GM11168 (cell line): ENCODE measurements around the gene TGFBR3L.
"Not testable (repeated sequence)": the region's sequence is repeated elsewhere in the genome, so short reads cannot be mapped to it uniquely, and the experiment has no call there.

Experiments
- in situ Hi-C: fragments of 300-500 bp; cut with MboI; formaldehyde crosslinking; loops from one replicate; pipeline ENCODE4 v1.12.0; 2022; ENCODE audit warnings: low sequenced_read_pairs; ENCODE audit not compliant: unreplicated experiment

TGFBR3L gene

GRCh38 chr19:7925171-7925851, 10.7 kb downstream of the TGFBR3L start:
- in situ Hi-C loops = no loop called here

GRCh38 chr19:7926021-7926726, 11.5 kb downstream of the TGFBR3L start, which contains the start of gene CTXN1:
TSS of gene CTXN1 (minus strand) at chr19:7926135. CDS start at chr19:7925538, 597 bp downstream.
- in situ Hi-C loops = no loop called here

- in situ Hi-C loops = no loop called here
Measured at GRCh38 chr19:7926727-7927604, 12.3 kb downstream of the TGFBR3L start.

DNA sequence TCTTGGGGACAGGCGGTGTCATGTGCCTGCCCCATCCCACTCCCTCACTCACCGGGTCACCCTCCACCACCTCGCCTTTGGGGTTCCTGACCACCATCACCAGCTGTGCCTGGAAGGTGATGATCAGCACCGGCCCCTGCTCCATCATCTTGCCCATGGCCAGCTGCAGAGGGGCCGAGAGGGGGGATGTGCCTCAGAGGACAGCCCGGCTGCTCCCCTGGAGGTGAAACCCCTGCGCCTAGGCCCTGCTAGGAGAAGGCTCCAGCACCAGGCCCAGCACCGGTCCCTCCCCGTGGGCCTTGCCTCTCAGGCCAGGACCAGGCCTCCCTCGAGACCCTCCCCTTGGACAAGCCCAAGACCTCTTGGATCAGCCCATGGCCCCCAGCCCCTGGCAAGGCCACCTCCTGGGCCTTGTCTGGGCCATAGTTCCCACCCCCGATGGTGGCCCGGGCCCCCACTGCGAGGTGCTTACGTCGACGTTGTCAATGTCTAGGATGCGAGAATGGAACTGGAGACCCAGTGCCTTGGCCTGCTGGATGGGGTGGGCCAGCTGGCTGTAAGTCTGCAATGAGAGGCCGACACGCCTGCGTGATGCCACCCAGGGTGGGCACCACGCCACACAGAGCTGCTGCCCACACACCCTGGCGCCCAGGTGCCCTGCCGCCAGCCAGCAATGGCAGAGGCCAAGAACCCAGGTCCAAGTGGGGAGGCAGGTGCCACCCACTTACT, 13.1 kb downstream of the TGFBR3L start:
- in situ Hi-C loops = no loop called here

GRCh38 chr19:7928334-7928706, 13.7 kb downstream of the TGFBR3L start:
- in situ Hi-C loops = no loop called here

DNA sequence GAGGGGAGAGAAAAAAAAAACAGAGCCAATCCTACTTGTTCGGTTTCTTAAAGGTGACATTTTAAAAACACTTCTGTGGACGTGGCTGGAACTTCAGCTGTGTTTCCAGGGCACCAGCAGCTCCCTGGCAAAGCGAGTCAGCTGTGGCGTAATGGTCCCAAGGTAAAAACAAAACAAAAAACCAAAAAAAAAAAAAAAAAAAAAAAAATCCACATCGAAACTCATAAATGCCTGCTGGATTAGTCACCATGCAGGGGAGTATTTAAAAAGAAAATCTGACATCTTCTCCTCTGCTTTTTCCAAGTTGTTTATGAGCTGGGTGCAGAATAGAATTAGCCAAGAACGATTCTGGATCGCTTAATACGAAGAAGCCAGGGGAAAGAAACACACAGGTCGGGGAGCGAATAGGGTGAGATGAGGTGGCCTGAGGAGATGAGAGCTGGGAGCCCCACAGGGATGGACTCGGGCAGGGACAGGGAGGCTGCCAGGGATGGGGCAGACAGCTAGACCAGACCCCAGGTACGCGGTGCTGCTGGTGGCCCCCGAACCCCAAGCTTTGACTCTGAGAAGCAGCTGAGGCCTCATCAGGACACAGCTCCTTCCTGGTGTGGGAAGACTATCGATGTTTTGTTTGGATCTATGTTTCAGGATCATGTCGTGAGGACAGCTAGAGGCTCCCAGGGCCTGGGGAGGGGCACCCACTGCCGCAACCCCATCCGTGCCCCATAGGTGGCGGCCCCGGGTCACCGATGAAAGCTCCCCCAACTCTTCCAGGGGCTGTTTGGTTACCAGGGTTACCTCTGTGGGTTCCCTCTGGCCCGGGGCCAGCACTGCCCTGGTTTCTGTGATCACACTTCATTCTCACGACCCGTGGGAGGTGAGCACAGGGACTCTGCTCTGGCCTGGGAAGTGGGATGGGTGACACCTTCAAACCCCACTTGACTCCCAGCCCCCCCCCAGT, 14.4 kb downstream of the TGFBR3L start:
- in situ Hi-C loops = no loop called here

DNA sequence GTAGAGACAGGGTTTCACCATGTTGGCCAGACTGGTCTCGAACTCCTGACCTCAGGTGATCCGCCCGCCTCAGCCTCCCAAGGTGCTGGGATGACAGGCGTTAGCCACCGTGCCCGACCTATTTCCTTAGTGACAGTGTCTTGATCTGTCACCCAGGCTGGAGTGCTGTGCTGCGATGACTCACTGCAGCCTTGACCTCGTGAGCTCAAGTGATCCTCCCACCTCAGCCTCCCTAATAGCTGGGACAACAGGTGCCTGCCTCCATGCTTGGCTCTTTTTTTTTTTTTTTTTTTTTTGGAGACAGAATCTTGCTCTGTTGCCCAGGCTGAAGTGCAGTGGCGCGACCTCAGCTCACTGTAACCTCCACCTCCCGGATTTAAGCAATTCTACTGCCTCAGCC, 15.4 kb downstream of the TGFBR3L start:
- in situ Hi-C loops = not testable (repeated sequence)

DNA sequence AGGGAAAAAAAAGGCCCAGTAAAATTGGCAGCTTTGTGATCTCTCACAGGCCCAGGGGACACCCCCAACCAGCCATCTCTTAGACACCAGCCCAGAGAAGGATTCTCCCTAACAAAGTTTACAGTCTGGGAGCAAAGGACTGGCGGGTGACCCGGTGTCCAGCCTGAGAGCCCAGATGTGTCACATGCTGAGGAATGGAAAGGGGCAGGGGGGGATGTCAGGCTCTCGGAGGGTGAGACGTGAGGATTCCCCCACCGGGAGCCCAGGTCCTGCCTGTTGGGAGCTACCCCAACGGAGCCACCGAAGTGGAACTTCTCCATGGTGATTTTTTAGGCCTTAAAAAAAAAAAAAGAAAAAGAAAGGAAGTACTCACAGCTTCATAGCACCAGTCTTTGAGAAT, 16.1 kb downstream of the TGFBR3L start:
- in situ Hi-C loops = no loop called here

DNA sequence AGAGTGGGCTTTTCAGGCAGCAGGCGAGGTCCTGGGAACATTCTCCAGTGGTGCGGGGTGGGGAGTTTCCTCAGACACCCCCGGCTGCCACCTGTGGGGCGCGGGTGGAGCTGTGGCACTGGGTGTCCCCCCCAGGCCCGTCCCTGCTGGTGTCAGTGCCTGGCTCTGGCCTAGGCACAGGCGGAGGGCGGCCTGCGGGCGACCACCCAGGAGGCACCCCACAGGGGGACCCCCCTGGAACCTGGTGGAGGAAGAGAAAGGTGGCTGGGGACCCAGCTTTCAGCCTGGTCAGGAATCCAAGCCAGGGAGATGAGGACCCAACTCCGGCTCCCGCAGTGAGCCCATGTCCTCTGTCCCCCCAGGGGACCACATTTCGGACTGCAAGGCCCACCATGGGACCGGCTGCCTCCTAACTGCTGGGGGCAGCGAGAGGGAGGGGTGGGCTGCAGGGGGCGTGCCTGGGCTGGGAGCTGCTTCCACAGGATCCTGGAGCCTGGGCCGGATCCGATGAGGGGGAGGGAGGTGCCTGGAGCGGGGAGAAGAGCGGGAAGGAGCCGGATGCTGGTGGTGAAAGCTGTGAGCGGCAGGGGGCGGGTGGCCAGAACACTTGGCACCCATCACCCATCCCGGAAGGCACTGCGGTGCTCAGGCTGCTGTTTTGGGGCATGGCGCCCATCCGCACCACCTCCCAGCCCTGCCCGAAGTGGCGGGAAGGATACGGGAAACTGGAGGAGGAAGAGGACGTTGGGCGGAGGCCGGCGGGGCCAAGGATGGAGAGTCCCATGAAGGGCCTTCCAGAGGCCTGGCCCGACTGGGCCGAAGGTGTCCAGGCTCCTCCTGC, 16.8 kb downstream of the TGFBR3L start:
- in situ Hi-C loops = no loop called here

DNA sequence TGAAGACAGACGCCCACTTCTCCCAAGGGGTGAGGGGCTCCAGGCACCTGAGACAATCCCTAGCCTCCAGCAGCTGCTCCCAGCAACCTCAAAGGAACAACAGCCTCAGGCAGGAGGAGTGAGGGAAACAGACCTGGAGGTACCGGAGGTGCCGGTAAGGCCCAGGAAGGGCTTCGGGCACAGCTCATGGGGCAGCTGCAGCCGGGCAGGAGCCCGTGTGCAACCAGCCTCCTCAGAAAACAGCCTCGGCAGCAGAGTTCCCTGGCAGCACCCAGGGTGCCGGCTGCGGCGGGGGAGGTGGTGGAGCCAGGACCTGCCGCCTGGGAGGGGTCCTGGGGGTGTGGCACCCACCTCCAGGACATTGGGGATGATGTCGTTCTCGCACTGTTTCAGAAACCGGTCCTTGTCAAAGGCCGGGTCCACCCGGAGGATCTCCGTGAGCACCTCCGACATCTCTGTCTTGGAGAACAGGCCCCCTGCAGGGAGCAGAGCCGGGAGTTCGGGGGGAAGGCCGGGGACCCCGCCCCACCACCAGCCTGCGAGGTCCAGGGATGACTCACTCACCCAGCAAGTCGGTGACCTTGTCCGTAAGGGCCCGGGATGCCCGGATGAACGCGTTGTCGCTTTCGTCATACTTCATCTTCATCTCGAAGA, 17.8 kb downstream of the TGFBR3L start:
- in situ Hi-C loops = no loop called here

GRCh38 chr19:7932930-7933300, 18.3 kb downstream of the TGFBR3L start:
- in situ Hi-C loops = no loop called here

- in situ Hi-C loops = no loop called here
Measured at GRCh38 chr19:7933411-7933810, 18.8 kb downstream of the TGFBR3L start.

DNA sequence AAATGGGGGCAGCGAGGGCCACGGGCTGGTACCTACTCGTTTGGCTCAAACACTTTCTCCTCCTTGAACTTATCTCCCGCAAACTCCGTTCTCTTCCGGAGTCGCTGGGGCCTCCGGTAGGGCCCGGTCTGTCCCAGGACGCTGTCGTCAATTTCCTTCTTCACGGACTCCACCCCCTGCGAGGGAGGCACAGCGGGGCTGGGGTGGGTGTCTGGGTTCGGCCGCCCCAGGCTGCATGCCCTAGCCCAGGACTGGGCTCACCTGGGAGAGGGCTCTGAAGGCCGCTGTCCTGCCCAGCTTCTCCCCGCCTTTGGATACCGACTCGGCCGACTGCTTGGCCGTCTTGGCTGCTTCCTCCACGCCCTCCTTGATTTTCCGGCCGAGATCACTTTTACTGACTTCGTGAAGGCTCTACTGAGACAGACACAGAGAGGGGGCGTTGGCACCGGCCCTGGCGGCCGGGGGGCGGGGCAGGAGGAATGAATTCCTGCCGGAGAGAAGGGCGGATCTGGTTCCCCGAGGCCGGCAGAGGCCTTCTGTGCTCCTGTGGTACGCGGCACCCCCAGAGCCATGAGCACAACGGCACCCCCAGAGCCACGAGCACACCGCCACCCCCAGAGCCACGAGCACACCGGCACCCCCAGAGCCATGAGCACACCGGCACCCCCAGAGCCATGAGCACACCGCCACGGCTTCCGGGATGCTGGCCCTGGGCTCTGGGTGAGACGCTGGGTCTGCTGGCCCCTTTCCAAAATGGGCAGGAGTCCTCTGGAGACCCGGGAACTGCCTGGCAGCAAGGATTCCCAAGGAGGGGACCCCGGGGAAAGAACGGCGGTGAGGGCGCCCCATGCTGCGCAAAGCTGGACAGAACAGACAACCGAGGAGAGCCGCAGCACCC, 19.4 kb downstream of the TGFBR3L start:
- in situ Hi-C loops = no loop called here

DNA sequence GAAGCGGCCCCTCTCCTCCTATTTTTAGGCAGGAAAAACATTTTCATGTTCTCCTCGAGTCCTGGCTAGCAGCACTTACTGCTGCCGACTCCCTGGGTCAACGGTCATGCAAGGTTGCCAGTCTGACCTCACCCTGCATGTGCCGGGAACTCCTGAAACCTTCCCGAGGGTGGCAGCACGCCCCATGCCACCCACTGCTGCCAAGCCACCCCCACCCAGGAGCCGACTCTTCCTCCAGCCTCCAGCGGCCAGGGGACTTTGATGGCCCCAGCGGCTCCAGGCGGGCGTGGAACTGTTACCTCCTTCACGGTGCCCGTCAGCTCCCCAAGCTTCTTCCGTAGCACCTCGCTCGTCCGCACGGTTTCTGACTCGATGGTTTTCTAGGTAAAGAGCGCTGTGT, 20.1 kb downstream of the TGFBR3L start:
- in situ Hi-C loops = no loop called here

DNA sequence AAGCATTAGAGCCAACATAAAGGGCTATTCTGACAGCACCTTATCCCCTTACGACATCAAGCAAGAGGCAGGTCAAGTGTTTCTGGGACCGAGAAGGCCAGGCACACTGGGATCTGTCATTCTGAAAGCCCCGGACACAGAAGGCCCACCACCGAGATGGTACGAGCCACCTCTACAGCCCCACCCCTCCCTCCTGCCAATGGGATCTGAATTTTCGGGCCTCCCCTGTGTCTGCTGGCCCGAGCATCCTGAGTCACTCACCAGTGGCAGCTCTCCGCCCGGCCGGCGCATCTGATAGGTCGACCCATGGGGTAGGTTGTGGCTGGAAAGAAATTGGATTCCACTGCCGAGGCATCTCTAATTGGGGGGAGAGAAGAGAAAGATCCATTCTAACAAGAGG, 26.2 kb downstream of the TGFBR3L start:
- in situ Hi-C loops = no loop called here

DNA sequence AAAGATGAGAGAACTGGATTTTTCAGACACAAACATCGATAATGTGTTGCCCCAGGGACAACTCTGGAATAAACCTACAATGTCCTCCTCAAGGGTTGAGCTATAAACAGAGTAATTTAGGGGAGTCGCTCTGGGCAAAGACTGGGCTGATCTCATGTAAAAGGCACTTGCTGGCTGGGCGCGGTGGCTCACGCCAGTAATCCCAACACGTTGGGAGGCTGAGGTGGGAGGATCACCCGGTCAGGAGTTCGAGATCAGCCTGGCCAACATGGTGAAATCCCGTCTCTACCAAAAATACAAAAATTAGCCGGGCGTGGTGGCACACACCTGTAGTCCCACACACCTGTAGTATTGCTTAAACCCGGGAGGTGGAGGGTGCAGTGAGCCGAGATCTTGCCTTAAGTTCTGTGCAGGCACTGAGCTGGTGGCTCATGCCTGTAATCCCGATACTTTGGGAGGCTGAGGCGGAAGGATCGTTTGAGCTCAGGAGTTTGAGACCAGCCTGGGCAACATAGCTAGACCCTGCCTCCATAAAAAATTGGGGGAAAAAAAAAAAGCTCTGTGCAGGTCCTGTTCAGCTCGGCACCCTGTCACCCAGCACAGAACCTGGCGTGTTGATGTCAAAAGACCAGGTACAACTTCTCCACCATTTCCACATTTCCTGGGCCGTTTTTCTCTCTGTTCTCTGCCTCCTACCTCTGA, 27.4 kb downstream of the TGFBR3L start:
- in situ Hi-C loops = no loop called here
